ENCODE results near the gene HOXB4.

The HOXB4 gene

DNA sequence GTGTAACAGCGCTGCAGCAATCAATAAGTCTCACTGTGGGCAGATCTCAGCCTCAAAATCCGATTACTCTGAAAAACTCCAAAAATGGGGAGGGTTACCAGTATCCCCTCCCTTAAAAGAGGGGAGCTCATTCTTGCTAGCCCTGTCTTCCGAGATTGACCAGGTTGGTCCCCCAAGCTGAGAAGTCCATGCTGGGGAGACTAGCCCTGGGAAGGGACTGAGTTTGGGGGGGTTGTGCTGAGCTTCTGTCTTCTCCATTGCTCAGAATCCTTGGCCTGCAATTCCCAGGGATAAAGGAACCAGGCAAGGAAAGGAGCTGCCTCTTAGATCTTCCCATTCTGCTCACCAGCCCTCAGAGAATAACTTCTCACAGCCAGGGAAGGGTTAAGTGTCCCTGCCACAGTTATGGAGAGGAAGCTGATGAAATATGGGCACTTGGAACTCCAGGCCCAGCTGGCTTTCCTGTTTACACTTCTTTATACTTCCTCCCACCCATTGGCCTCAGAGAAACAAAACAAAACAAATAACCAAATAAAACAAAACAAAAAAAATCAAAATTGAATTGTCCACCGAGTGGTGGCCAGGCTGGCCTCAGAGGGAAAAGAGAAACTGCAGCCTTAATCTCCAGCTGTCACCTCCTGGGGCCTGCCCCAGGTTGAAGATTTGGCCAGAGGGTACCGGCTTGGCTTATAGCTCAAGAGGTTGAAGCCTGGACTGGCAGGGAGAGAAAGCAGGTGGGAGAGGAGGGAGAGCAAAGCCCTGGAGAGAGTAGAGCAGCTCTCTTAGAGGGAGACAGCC, 9.3 kb upstream of the HOXB4 start:
- Histone ChIP-seq H3K9me3 (replicated peaks; ENCODE audit: insufficient read depth, low read length) (no peaks in the 10 kb centered on the region), H3K4me1 (ENCODE audit: low read length) (peaks cover 6% of the 10 kb centered on the region), H3K27me3 (replicated peaks; ENCODE audit: insufficient read depth, low read length) (peaks cover 11% of the 10 kb centered on the region; the same call in 1 of the 2 replicates), H2AFZ (ENCODE audit: low read length) (no peak overlapping the region), H3K4me2 (ENCODE audit: low read depth, low read length) (no peak overlapping the region), H3F3A (ENCODE audit: insufficient read depth, low read length) (no peaks in the 10 kb centered on the region), H3K36me3 (replicated peaks; ENCODE audit: insufficient read depth, low read length) (no peaks in the 10 kb centered on the region), H3K27ac (ENCODE audit: low read length) (no peak overlapping the region), H3K9me2 (replicated peaks; ENCODE audit: insufficient read depth, low read length) (no peaks in the 10 kb centered on the region), H3K79me2 (ENCODE audit: low read length) (no peaks in the 10 kb centered on the region), H3K4me3 (ENCODE audit: low read length) (no peak overlapping the region), H3K9ac (ENCODE audit: low read length) (no peak overlapping the region), H4K20me1 (ENCODE audit: insufficient read depth, low read length) (no peaks in the 10 kb centered on the region)
- DNase-seq = no peak
- no peak for TF ChIP-seq EZH2phosphoT487 (IDR thresholded peaks at IDR 0.05; ENCODE audit: low read length)
- TF ChIP-seq, protein P1, sequence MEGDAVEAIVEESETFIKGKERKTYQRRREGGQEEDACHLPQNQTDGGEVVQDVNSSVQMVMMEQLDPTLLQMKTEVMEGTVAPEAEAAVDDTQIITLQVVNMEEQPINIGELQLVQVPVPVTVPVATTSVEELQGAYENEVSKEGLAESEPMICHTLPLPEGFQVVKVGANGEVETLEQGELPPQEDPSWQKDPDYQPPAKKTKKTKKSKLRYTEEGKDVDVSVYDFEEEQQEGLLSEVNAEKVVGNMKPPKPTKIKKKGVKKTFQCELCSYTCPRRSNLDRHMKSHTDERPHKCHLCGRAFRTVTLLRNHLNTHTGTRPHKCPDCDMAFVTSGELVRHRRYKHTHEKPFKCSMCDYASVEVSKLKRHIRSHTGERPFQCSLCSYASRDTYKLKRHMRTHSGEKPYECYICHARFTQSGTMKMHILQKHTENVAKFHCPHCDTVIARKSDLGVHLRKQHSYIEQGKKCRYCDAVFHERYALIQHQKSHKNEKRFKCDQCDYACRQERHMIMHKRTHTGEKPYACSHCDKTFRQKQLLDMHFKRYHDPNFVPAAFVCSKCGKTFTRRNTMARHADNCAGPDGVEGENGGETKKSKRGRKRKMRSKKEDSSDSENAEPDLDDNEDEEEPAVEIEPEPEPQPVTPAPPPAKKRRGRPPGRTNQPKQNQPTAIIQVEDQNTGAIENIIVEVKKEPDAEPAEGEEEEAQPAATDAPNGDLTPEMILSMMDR (IDR thresholded peaks at IDR 0.05; ENCODE audit: low read length) = no peak
- TF ChIP-seq EZH2 (optimal IDR thresholded peaks at IDR 0.05; ENCODE audit: low read depth, low read length) = no peak

DNA sequence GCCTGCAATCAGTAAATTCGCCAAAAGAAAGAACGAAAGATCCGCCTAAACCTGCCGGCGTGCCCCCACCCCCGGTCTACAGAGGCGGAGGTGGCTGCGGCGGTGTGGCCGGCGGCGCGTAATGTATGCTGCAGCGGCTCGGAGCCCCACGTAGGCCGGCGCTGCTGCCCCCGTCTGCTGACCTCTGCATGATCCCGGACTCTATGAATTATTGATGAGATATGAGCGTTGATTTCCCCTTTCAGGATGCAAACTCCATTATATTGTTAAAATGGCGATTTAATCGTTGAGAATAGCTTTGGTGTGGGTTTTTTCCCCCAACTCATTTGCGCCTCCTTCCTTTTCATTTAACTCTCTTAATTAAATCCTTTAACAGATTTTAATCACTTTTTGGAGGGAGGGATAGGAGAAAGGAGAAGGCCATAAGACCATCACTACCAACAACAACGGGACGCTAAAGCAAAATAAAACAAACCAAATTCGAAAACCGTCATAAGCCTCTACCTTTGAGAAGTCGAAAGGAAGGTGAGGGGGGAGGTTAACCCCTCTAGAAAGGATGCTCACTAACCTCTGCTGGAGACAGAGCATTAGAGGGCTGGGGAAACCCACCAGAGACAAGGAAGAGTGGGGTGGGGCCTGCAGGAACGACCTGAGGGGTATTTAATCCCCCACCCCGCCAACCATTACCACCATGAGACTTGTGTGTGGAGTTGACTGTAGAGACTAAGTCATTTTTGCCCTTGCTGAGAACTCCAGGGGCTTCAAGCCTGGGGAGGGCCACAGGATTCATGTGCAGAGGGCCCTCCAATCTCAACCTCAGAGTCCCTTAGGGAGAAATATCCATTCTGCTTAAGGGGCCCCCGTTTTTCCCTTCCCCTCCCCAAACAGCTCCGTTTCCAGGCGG, 8.5 kb upstream of the HOXB4 start:
- Histone ChIP-seq H4K20me1 (ENCODE audit: insufficient read depth, low read length) (no peaks in the 10 kb centered on the region), H3K27ac (ENCODE audit: low read length) (no peak overlapping the region)
- peak; percentile 14 for DNase-seq

DNA sequence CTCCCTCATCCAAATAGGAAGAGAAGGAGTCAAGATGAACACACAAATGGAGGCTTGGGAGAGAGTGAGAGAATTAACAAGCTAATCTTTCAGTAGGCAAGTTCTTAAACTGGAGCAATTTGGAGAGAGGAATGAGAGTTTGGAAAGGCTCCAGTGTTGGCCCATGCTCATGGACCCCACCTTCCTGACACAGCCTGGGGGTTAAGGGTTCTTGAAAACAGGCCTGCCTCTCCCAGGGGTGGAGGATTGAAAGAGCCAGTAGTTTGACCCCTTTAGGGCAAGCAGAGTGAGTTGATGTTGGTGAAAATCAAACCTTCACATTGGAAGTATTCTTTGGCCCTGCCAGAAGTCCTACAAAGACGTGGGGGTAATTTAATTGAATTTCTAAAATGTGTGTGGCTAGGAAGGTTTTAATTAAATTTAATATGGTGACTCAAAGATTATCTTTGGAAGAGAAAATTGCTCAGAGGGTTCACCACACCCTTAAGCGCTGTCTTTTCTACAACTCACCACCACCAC, 6.1 kb upstream of the HOXB4 start:
- H3F3A ChIP-seq (ENCODE audit: insufficient read depth, low read length) = no peaks in the 10 kb centered on the region
- no peaks in the 10 kb centered on the region for H4K20me1 ChIP-seq (ENCODE audit: insufficient read depth, low read length)
- TF ChIP-seq EZH2phosphoT487 (IDR thresholded peaks at IDR 0.05; ENCODE audit: low read length) (no peak), EZH2 (optimal IDR thresholded peaks at IDR 0.05; ENCODE audit: low read depth, low read length) (no peak)
- TF ChIP-seq, protein P1 (IDR thresholded peaks at IDR 0.05; ENCODE audit: low read length) = no peak
- no peak overlapping the region for H2AFZ ChIP-seq (ENCODE audit: low read length)
- H3K79me2 ChIP-seq (ENCODE audit: low read length) = no peaks in the 10 kb centered on the region
- H3K9me2 ChIP-seq (replicated peaks; ENCODE audit: insufficient read depth, low read length) = no peaks in the 10 kb centered on the region
- peaks cover 6% of the 10 kb centered on the region for H3K4me1 ChIP-seq (ENCODE audit: low read length)
- H3K9ac ChIP-seq (ENCODE audit: low read length) = no peak overlapping the region
- no peak overlapping the region for H3K4me3 ChIP-seq (ENCODE audit: low read length)
- no peak overlapping the region for H3K4me2 ChIP-seq (ENCODE audit: low read depth, low read length)
- no peak for DNase-seq
- no peak overlapping the region for H3K27ac ChIP-seq (ENCODE audit: low read length)
- H3K36me3 ChIP-seq (replicated peaks; ENCODE audit: insufficient read depth, low read length) = no peaks in the 10 kb centered on the region
- peaks cover 11% of the 10 kb centered on the region; the same call in 1 of the 2 replicates for H3K27me3 ChIP-seq (replicated peaks; ENCODE audit: insufficient read depth, low read length)
- no peaks in the 10 kb centered on the region for H3K9me3 ChIP-seq (replicated peaks; ENCODE audit: insufficient read depth, low read length)

More for the DNA sequence above, 8.5 kb upstream of the HOXB4 start:
- Histone ChIP-seq H3K27me3 (replicated peaks; ENCODE audit: insufficient read depth, low read length) (peaks cover 11% of the 10 kb centered on the region; the same call in 1 of the 2 replicates), H3K4me2 (ENCODE audit: low read depth, low read length) (peak overlapping the region; percentile 100; the same call in 1 of the 2 replicates), H3K4me1 (ENCODE audit: low read length) (peaks cover 6% of the 10 kb centered on the region), H2AFZ (ENCODE audit: low read length) (peak overlapping the region; percentile 90), H3F3A (ENCODE audit: insufficient read depth, low read length) (no peaks in the 10 kb centered on the region), H3K79me2 (ENCODE audit: low read length) (no peaks in the 10 kb centered on the region), H3K9me3 (replicated peaks; ENCODE audit: insufficient read depth, low read length) (no peaks in the 10 kb centered on the region), H3K4me3 (ENCODE audit: low read length) (peak overlapping the region; percentile 70), H3K9ac (ENCODE audit: low read length) (peak overlapping the region; percentile 42; the same call in 1 of the 2 replicates), H3K36me3 (replicated peaks; ENCODE audit: insufficient read depth, low read length) (no peaks in the 10 kb centered on the region), H3K9me2 (replicated peaks; ENCODE audit: insufficient read depth, low read length) (no peaks in the 10 kb centered on the region)
- TF ChIP-seq, protein P1 (IDR thresholded peaks at IDR 0.05; ENCODE audit: low read length) = no peak
- no peak for TF ChIP-seq EZH2phosphoT487 (IDR thresholded peaks at IDR 0.05; ENCODE audit: low read length)
- no peak for TF ChIP-seq EZH2 (optimal IDR thresholded peaks at IDR 0.05; ENCODE audit: low read depth, low read length)

Data from MM.1S (cell line).